HFF-Myc (cell line): ENCODE results near the gene NOMO2.
A peak's percentile ranks its signal among the peaks of the same experiment; 100 is the strongest.
"Not testable (repeated sequence)": the region's sequence is repeated elsewhere in the genome, so short reads cannot be mapped to it uniquely, and the experiment has no call there.

ENCODE experiments used
- DNase-seq: peaks from one replicate; pipeline ENCODE4 v3.0.0-alpha.2; 2011; ENCODE audit warnings: low read depth; ENCODE audit errors: extremely low read depth
- H3K4me3 ChIP-seq: replicated peaks from 2 replicates; pipeline ENCODE4 v1.5.1; 2011; ENCODE audit warnings: low read depth, mild to moderate bottlenecking, control low read depth, low read length
- TF ChIP-seq, protein P1 (sequence below): IDR thresholded peaks from 2 replicates; pipeline ENCODE4 v1.5.1; 2012; ENCODE audit warnings: mild to moderate bottlenecking, low read depth, low read length, control low read depth; ENCODE audit errors: missing control alignments

NOMO2 gene

DNA sequence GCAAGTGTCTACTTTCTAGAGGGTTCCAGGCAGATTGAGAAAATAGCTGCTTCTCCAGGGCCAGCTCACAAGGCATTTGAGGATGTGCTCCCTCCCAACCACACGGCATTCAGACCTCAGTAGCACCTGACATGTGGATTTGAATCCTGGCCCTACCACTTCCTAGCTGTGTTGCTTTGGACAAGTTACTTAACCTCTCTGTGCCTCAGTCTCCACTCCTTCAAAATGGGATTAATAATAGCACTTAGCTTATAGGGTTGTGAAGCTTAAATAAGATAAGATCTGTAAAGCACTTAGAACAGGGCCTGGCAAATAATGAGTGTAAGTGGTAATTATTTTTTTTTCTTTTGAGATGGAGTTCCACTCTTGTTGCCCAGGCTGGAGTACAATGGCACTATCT lies 21.0 kb upstream of the NOMO2 start:
- H3K4me3 ChIP-seq = no peak overlapping the region
- TF ChIP-seq, protein P1, sequence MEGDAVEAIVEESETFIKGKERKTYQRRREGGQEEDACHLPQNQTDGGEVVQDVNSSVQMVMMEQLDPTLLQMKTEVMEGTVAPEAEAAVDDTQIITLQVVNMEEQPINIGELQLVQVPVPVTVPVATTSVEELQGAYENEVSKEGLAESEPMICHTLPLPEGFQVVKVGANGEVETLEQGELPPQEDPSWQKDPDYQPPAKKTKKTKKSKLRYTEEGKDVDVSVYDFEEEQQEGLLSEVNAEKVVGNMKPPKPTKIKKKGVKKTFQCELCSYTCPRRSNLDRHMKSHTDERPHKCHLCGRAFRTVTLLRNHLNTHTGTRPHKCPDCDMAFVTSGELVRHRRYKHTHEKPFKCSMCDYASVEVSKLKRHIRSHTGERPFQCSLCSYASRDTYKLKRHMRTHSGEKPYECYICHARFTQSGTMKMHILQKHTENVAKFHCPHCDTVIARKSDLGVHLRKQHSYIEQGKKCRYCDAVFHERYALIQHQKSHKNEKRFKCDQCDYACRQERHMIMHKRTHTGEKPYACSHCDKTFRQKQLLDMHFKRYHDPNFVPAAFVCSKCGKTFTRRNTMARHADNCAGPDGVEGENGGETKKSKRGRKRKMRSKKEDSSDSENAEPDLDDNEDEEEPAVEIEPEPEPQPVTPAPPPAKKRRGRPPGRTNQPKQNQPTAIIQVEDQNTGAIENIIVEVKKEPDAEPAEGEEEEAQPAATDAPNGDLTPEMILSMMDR = no peak
- no peak for DNase-seq

- H3K4me3 ChIP-seq, DNase-seq: not testable (repeated sequence)
These were observed 18.5 kb upstream of the NOMO2 start for GRCh38 chr16:18580396-18580795.

- H3K4me3 ChIP-seq, DNase-seq: not testable (repeated sequence)
These were observed 17.4 kb upstream of the NOMO2 start for GRCh38 chr16:18579261-18579660.

GRCh38 chr16:18577942-18578341 lies 16.0 kb upstream of the NOMO2 start:
- H3K4me3 ChIP-seq = not testable (repeated sequence)

GRCh38 chr16:18575945-18576344 lies 14.0 kb upstream of the NOMO2 start:
- not testable (repeated sequence) for H3K4me3 ChIP-seq, DNase-seq

More at GRCh38 chr16:18577942-18578341, 16.0 kb upstream of the NOMO2 start:
- not testable (repeated sequence) for DNase-seq

DNA sequence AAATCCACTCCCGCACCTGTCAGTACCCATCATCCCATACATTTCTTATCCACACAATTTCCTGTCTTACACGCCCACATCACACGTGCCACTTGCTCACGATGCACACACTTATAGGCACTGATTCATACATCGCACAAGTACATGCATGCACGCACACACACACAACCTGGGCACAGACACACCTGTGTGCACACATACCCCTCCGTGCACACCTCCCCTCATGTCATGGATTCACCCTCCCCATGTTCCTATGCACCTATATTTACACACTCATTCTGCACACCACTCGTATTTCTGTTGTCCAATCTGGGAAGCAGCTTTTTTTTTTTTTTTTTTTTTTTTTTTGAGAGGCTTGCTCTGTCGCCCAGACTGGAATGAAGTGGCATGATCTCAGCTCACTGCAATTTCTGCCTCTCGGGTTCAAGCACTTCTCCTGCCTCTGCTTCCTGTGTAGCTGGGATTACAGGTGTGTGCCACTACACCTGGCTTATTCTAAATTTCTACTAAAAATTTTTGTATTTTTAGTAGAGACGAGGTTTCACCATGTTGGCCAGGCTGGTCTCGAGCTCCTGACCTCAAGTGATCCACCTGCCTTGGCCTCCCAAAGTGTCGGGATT lies 13.5 kb upstream of the NOMO2 start:
- H3K4me3 ChIP-seq = not testable (repeated sequence)

GRCh38 chr16:18573887-18574286 lies 12.0 kb upstream of the NOMO2 start:
- not testable (repeated sequence) for DNase-seq, H3K4me3 ChIP-seq

More for the DNA sequence above, 13.5 kb upstream of the NOMO2 start:
- not testable (repeated sequence) for DNase-seq

GRCh38 chr16:18572973-18573372 lies 11.1 kb upstream of the NOMO2 start:
- not testable (repeated sequence) for H3K4me3 ChIP-seq, DNase-seq

- DNase-seq = not testable (repeated sequence)
These were observed 9.5 kb upstream of the NOMO2 start for GRCh38 chr16:18571307-18571850.

GRCh38 chr16:18570529-18571306 lies 8.8 kb upstream of the NOMO2 start:
- not testable (repeated sequence) for DNase-seq, H3K4me3 ChIP-seq

More at GRCh38 chr16:18571307-18571850, 9.5 kb upstream of the NOMO2 start:
- not testable (repeated sequence) for H3K4me3 ChIP-seq

GRCh38 chr16:18560416-18561220 lies 1.3 kb downstream of the NOMO2 start:
- DNase-seq = not testable (repeated sequence)
- H3K4me3 ChIP-seq = peak overlapping the region; percentile 45

GRCh38 chr16:18553671-18554070 lies 8.2 kb downstream of the NOMO2 start:
- DNase-seq, H3K4me3 ChIP-seq: not testable (repeated sequence)

- not testable (repeated sequence) for H3K4me3 ChIP-seq, DNase-seq
These were observed 14.5 kb downstream of the NOMO2 start for GRCh38 chr16:18547382-18547781.

- H3K4me3 ChIP-seq, DNase-seq: not testable (repeated sequence)
These were observed 15.0 kb downstream of the NOMO2 start for GRCh38 chr16:18546853-18547252.

DNA sequence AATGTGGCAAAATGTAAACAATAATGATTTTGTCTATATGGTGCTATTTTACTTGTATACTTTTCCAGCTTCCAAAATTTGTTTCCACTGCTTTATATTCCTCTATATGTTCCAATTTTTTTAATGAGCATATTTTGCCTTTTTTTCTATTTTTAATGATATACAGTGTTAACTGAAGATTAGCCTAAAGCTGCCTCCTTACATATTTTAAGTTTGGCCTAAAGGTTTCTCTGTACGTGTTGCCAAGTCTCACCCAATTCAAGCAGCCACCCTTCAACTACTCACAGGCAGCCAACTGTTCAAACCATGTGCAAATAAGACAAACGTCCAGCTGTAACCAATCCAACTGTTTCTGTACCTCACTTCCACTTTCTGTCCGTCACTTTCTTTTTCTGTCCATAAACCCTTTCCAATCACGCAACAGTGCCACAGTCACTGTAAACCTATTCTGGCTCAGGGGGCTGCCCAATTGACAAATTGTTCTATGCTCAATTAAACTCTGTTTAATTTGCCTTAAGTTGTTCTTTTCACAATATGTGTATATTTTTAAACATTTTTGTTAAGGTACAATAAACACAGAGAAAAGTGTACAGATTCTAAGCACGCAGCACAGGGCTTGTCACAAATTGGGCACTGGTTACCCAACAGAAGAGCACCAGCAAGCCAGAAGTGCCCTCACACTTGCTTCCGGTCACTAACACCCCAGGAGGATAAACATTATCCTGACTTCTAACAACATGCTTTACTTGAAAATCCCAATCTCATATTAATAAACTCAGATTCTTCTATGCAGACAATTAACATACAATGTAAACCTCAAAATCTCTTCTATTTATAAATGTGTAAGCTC lies 17.4 kb downstream of the NOMO2 start:
- not testable (repeated sequence) for H3K4me3 ChIP-seq, DNase-seq

- not testable (repeated sequence) for DNase-seq, H3K4me3 ChIP-seq
These were observed 20.0 kb downstream of the NOMO2 start for GRCh38 chr16:18541912-18542311.
